ENCODE results near the gene TAGLN2.

TAGLN2 gene

GRCh38 chr1:159962176-159962575, 36.9 kb upstream of the TAGLN2 start:
- DNase-seq (ENCODE audit: insufficient read length, low spot score) (no peak), FAIRE-seq (no peak)
- TF ChIP-seq POLR2A (IDR thresholded peaks at IDR 0.05; ENCODE audit: low read depth, low read length), result no peak
- TF ChIP-seq SPI1 (IDR thresholded peaks at IDR 0.05; ENCODE audit: low read depth, low read length), result no peak
- no peak for TF ChIP-seq PAX5 (IDR thresholded peaks at IDR 0.05; ENCODE audit: insufficient read depth, low read length, severe bottlenecking)
- TF ChIP-seq POU2F2 (IDR thresholded peaks at IDR 0.05; ENCODE audit: low read depth, low read length), result no peak
- no peak for TF ChIP-seq POLR2AphosphoS5 (IDR thresholded peaks at IDR 0.05; ENCODE audit: low read depth, low read length)
- TF ChIP-seq TAF1 (IDR thresholded peaks at IDR 0.05; ENCODE audit: low read depth, low read length), result no peak

GRCh38 chr1:159961636-159962035, 36.3 kb upstream of the TAGLN2 start:
- FAIRE-seq, result no peak
- TF ChIP-seq POLR2AphosphoS5 (IDR thresholded peaks at IDR 0.05; ENCODE audit: low read depth, low read length) (no peak), POU2F2 (IDR thresholded peaks at IDR 0.05; ENCODE audit: low read depth, low read length) (no peak), POLR2A (IDR thresholded peaks at IDR 0.05; ENCODE audit: low read depth, low read length) (no peak), PAX5 (IDR thresholded peaks at IDR 0.05; ENCODE audit: insufficient read depth, low read length, severe bottlenecking) (no peak), SPI1 (IDR thresholded peaks at IDR 0.05; ENCODE audit: low read depth, low read length) (no peak), TAF1 (IDR thresholded peaks at IDR 0.05; ENCODE audit: low read depth, low read length) (no peak)
- no peak for DNase-seq (ENCODE audit: insufficient read length, low spot score)

- no peak for DNase-seq (ENCODE audit: insufficient read length, low spot score)
- no peak for TF ChIP-seq POLR2A (IDR thresholded peaks at IDR 0.05; ENCODE audit: low read depth, low read length)
- TF ChIP-seq SPI1 (IDR thresholded peaks at IDR 0.05; ENCODE audit: low read depth, low read length), result no peak
- TF ChIP-seq PAX5 (IDR thresholded peaks at IDR 0.05; ENCODE audit: insufficient read depth, low read length, severe bottlenecking), result no peak
- no peak for FAIRE-seq
These were observed 35.5 kb upstream of the TAGLN2 start for GRCh38 chr1:159960721-159961381.

- DNase-seq (ENCODE audit: insufficient read length, low spot score) (no peak), FAIRE-seq (no peak)
- no peak for TF ChIP-seq POLR2AphosphoS5 (IDR thresholded peaks at IDR 0.05; ENCODE audit: low read depth, low read length)
- no peak for TF ChIP-seq TAF1 (IDR thresholded peaks at IDR 0.05; ENCODE audit: low read depth, low read length)
These were observed 34.1 kb upstream of the TAGLN2 start for GRCh38 chr1:159959451-159959850.

- DNase-seq (ENCODE audit: insufficient read length, low spot score) (no peak), FAIRE-seq (peak; percentile 48)
- no peak for TF ChIP-seq POU2F2 (IDR thresholded peaks at IDR 0.05; ENCODE audit: low read depth, low read length)
These were observed 33.5 kb upstream of the TAGLN2 start for GRCh38 chr1:159958719-159959380.

- DNase-seq (ENCODE audit: insufficient read length, low spot score) (no peak), FAIRE-seq (no peak)
- TF ChIP-seq PAX5 (IDR thresholded peaks at IDR 0.05; ENCODE audit: insufficient read depth, low read length, severe bottlenecking) (no peak), TAF1 (IDR thresholded peaks at IDR 0.05; ENCODE audit: low read depth, low read length) (no peak), POLR2A (IDR thresholded peaks at IDR 0.05; ENCODE audit: low read depth, low read length) (no peak), SPI1 (IDR thresholded peaks at IDR 0.05; ENCODE audit: low read depth, low read length) (no peak), POU2F2 (IDR thresholded peaks at IDR 0.05; ENCODE audit: low read depth, low read length) (no peak), POLR2AphosphoS5 (IDR thresholded peaks at IDR 0.05; ENCODE audit: low read depth, low read length) (no peak)
These were observed 32.5 kb upstream of the TAGLN2 start for GRCh38 chr1:159957824-159958268.

- FAIRE-seq, result no peak
- no peak for DNase-seq (ENCODE audit: insufficient read length, low spot score)
- TF ChIP-seq POU2F2 (IDR thresholded peaks at IDR 0.05; ENCODE audit: low read depth, low read length) (no peak), POLR2A (IDR thresholded peaks at IDR 0.05; ENCODE audit: low read depth, low read length) (no peak), PAX5 (IDR thresholded peaks at IDR 0.05; ENCODE audit: insufficient read depth, low read length, severe bottlenecking) (no peak), SPI1 (IDR thresholded peaks at IDR 0.05; ENCODE audit: low read depth, low read length) (no peak), TAF1 (IDR thresholded peaks at IDR 0.05; ENCODE audit: low read depth, low read length) (no peak), POLR2AphosphoS5 (IDR thresholded peaks at IDR 0.05; ENCODE audit: low read depth, low read length) (no peak)
These were observed 30.1 kb upstream of the TAGLN2 start for GRCh38 chr1:159955456-159955855.

- DNase-seq (ENCODE audit: insufficient read length, low spot score) (no peak), FAIRE-seq (no peak)
- TF ChIP-seq POU2F2 (IDR thresholded peaks at IDR 0.05; ENCODE audit: low read depth, low read length) (no peak), SPI1 (IDR thresholded peaks at IDR 0.05; ENCODE audit: low read depth, low read length) (no peak), POLR2A (IDR thresholded peaks at IDR 0.05; ENCODE audit: low read depth, low read length) (no peak), POLR2AphosphoS5 (IDR thresholded peaks at IDR 0.05; ENCODE audit: low read depth, low read length) (no peak), PAX5 (IDR thresholded peaks at IDR 0.05; ENCODE audit: insufficient read depth, low read length, severe bottlenecking) (no peak), TAF1 (IDR thresholded peaks at IDR 0.05; ENCODE audit: low read depth, low read length) (no peak)
These were observed 28.5 kb upstream of the TAGLN2 start, which contains the start of gene SLAMF9 for GRCh38 chr1:159953536-159954515. Gene SLAMF9, minus strand, starts transcription at chr1:159954237. Its CDS starts 100 bp downstream, at chr1:159954137.

- TF ChIP-seq POU2F2 (IDR thresholded peaks at IDR 0.05; ENCODE audit: low read depth, low read length), result no peak
- TF ChIP-seq POLR2AphosphoS5 (IDR thresholded peaks at IDR 0.05; ENCODE audit: low read depth, low read length), result no peak
- TF ChIP-seq SPI1 (IDR thresholded peaks at IDR 0.05; ENCODE audit: low read depth, low read length), result no peak
- no peak for TF ChIP-seq PAX5 (IDR thresholded peaks at IDR 0.05; ENCODE audit: insufficient read depth, low read length, severe bottlenecking)
- no peak for TF ChIP-seq POLR2A (IDR thresholded peaks at IDR 0.05; ENCODE audit: low read depth, low read length)
- no peak for TF ChIP-seq TAF1 (IDR thresholded peaks at IDR 0.05; ENCODE audit: low read depth, low read length)
- FAIRE-seq (no peak), DNase-seq (ENCODE audit: insufficient read length, low spot score) (no peak)
These were observed 27.6 kb upstream of the TAGLN2 start for GRCh38 chr1:159952932-159953331.

Data from GM12891 (cell line).